ENCODE data around the gene DHRSX.

Gene DHRSX

GRCh38 chrX:2441466-2441865, 59.3 kb downstream of the DHRSX start:
- H2AFZ ChIP-seq (ENCODE audit: low read depth): no peak overlapping the region
- no peak overlapping the region for H3K4me2 ChIP-seq
- H3K4me3 ChIP-seq (IDR thresholded peaks at IDR 0.05; ENCODE audit: insufficient read depth, low read depth, low read length): no peak overlapping the region
- no peak overlapping the region for H3K27ac ChIP-seq
- H4K20me1 ChIP-seq (ENCODE audit: insufficient read depth): no peaks in the 10 kb centered on the region
- H3K79me2 ChIP-seq (ENCODE audit: insufficient read depth, low read depth): no peaks in the 10 kb centered on the region
- no peaks in the 10 kb centered on the region for H3K4me1 ChIP-seq (ENCODE audit: low read depth, poor library complexity, severe bottlenecking)
- TF ChIP-seq CTCF (conservative IDR thresholded peaks at IDR 0.05; ENCODE audit: low read depth, low read length): no peak
- H3K9ac ChIP-seq: no peak overlapping the region
- no peaks in the 10 kb centered on the region for H3K36me3 ChIP-seq (ENCODE audit: insufficient read depth)
- H3K27me3 ChIP-seq (ENCODE audit: insufficient read depth, low read depth): no peaks in the 10 kb centered on the region

- H4K20me1 ChIP-seq (ENCODE audit: insufficient read depth): no peaks in the 10 kb centered on the region
- no peak overlapping the region for H3K27ac ChIP-seq
- H3K9ac ChIP-seq: no peak overlapping the region
- no peaks in the 10 kb centered on the region for H3K4me1 ChIP-seq (ENCODE audit: low read depth, poor library complexity, severe bottlenecking)
- no peak overlapping the region for H3K4me3 ChIP-seq (IDR thresholded peaks at IDR 0.05; ENCODE audit: insufficient read depth, low read depth, low read length)
- H3K27me3 ChIP-seq (ENCODE audit: insufficient read depth, low read depth): no peaks in the 10 kb centered on the region
- no peaks in the 10 kb centered on the region for H3K36me3 ChIP-seq (ENCODE audit: insufficient read depth)
- no peak overlapping the region for H3K4me2 ChIP-seq
- TF ChIP-seq CTCF (conservative IDR thresholded peaks at IDR 0.05; ENCODE audit: low read depth, low read length): no peak
- H3K79me2 ChIP-seq (ENCODE audit: insufficient read depth, low read depth): no peaks in the 10 kb centered on the region
- no peak overlapping the region for H2AFZ ChIP-seq (ENCODE audit: low read depth)
These were observed 61.2 kb downstream of the DHRSX start for GRCh38 chrX:2439613-2440012.

- no peak for TF ChIP-seq CTCF (conservative IDR thresholded peaks at IDR 0.05; ENCODE audit: low read depth, low read length)
- no peaks in the 10 kb centered on the region for H3K36me3 ChIP-seq (ENCODE audit: insufficient read depth)
These were observed 65.3 kb downstream of the DHRSX start for GRCh38 chrX:2435465-2435864.

GRCh38 chrX:2434270-2435163, 66.3 kb downstream of the DHRSX start:
- H2AFZ ChIP-seq (ENCODE audit: low read depth): no peak overlapping the region
- no peak overlapping the region for H3K27ac ChIP-seq
- H3K4me1 ChIP-seq (ENCODE audit: low read depth, poor library complexity, severe bottlenecking): no peaks in the 10 kb centered on the region
- H3K4me2 ChIP-seq: no peak overlapping the region
- no peaks in the 10 kb centered on the region for H3K27me3 ChIP-seq (ENCODE audit: insufficient read depth, low read depth)
- no peak overlapping the region for H3K9ac ChIP-seq
- no peaks in the 10 kb centered on the region for H3K36me3 ChIP-seq (ENCODE audit: insufficient read depth)
- H3K4me3 ChIP-seq (IDR thresholded peaks at IDR 0.05; ENCODE audit: insufficient read depth, low read depth, low read length): no peak overlapping the region
- no peaks in the 10 kb centered on the region for H4K20me1 ChIP-seq (ENCODE audit: insufficient read depth)
- H3K79me2 ChIP-seq (ENCODE audit: insufficient read depth, low read depth): no peaks in the 10 kb centered on the region
- no peak for TF ChIP-seq CTCF (conservative IDR thresholded peaks at IDR 0.05; ENCODE audit: low read depth, low read length)

More at GRCh38 chrX:2435465-2435864, 65.3 kb downstream of the DHRSX start:
- Histone ChIP-seq H3K4me1 (ENCODE audit: low read depth, poor library complexity, severe bottlenecking) (no peaks in the 10 kb centered on the region), H3K27me3 (ENCODE audit: insufficient read depth, low read depth) (no peaks in the 10 kb centered on the region), H3K4me3 (IDR thresholded peaks at IDR 0.05; ENCODE audit: insufficient read depth, low read depth, low read length) (no peak overlapping the region), H4K20me1 (ENCODE audit: insufficient read depth) (no peaks in the 10 kb centered on the region), H3K9ac (no peak overlapping the region), H3K4me2 (no peak overlapping the region), H2AFZ (ENCODE audit: low read depth) (no peak overlapping the region), H3K79me2 (ENCODE audit: insufficient read depth, low read depth) (no peaks in the 10 kb centered on the region), H3K27ac (no peak overlapping the region)
